ENCODE results near the gene UBR4.

GRCh38 chr1:19255288-19255687 lies 45.2 kb upstream of the UBR4 start:
- TF ChIP-seq TCF12 (IDR thresholded peaks at IDR 0.05; ENCODE audit: low read depth) (no peak), RAD21 (IDR thresholded peaks at IDR 0.05; ENCODE audit: low read depth) (no peak), YY1 (IDR thresholded peaks at IDR 0.05; ENCODE audit: low read depth) (no peak), CEBPB (IDR thresholded peaks at IDR 0.05) (no peak), EP300 (IDR thresholded peaks at IDR 0.05; ENCODE audit: borderline replicate concordance) (no peak)
- TF ChIP-seq, protein P1, sequence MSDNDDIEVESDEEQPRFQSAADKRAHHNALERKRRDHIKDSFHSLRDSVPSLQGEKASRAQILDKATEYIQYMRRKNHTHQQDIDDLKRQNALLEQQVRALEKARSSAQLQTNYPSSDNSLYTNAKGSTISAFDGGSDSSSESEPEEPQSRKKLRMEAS (IDR thresholded peaks at IDR 0.05): no peak
- TF ChIP-seq, protein P2, sequence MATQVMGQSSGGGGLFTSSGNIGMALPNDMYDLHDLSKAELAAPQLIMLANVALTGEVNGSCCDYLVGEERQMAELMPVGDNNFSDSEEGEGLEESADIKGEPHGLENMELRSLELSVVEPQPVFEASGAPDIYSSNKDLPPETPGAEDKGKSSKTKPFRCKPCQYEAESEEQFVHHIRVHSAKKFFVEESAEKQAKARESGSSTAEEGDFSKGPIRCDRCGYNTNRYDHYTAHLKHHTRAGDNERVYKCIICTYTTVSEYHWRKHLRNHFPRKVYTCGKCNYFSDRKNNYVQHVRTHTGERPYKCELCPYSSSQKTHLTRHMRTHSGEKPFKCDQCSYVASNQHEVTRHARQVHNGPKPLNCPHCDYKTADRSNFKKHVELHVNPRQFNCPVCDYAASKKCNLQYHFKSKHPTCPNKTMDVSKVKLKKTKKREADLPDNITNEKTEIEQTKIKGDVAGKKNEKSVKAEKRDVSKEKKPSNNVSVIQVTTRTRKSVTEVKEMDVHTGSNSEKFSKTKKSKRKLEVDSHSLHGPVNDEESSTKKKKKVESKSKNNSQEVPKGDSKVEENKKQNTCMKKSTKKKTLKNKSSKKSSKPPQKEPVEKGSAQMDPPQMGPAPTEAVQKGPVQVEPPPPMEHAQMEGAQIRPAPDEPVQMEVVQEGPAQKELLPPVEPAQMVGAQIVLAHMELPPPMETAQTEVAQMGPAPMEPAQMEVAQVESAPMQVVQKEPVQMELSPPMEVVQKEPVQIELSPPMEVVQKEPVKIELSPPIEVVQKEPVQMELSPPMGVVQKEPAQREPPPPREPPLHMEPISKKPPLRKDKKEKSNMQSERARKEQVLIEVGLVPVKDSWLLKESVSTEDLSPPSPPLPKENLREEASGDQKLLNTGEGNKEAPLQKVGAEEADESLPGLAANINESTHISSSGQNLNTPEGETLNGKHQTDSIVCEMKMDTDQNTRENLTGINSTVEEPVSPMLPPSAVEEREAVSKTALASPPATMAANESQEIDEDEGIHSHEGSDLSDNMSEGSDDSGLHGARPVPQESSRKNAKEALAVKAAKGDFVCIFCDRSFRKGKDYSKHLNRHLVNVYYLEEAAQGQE (IDR thresholded peaks at IDR 0.05; ENCODE audit: low read depth): no peak
